Urinary bladder (tissue), 4 donors: Measurements from ENCODE around the gene KCNE3. TPM values are rescaled to one million over a fixed set of nuclear protein-coding genes. Genes with fewer than 3 reads are reported as not detected.

Source experiments
- DNase-seq: peaks from one replicate; pipeline ENCODE4 v3.0.0-alpha.2; 2015; ENCODE audit errors: extremely low spot score
- H3K27ac ChIP-seq: one replicate; pipeline ENCODE4 v1.5.1; 2013; ENCODE audit warnings: low read depth, mild to moderate bottlenecking, moderate library complexity
- H3K36me3 ChIP-seq: one replicate; pipeline ENCODE4 v1.6.1; 2013; ENCODE audit warnings: mild to moderate bottlenecking, moderate library complexity; ENCODE audit not compliant: insufficient read depth
- H3K4me1 ChIP-seq: one replicate; pipeline ENCODE4 v1.6.1; 2013; ENCODE audit warnings: mild to moderate bottlenecking, moderate library complexity; ENCODE audit not compliant: insufficient read depth
- H3K4me3 ChIP-seq: one replicate; pipeline ENCODE4 v1.5.1; 2013; ENCODE audit warnings: low read depth, low read length
- WGBS: extraction: QIAGEN DNeasy Blood & Tissue Kit; methylation state at CpG from one replicate; pipeline ENCODE4 v1.1.7; 2013; 5-methylcytosine and 5-hydroxymethylcytosine counted together
- polyA plus RNA-seq: library from polyadenylated mRNA; stranded (reverse); fragments of 200-250 nt; gene quantifications from one replicate; pipeline ENCODE4 v1.2.3, GENCODE V29; 2013
- small RNA-seq: library from RNA; depleted of rRNA; stranded (forward); fragments of <200 nt; gene quantifications from one replicate; pipeline ENCODE3, GENCODE V24; 2014
- total RNA-seq: library from RNA; depleted of rRNA; stranded (reverse); fragments of >200 nt; gene quantifications from one replicate; pipeline ENCODE4 v1.2.3, GENCODE V29; 2014
- donor health status: healthy with polysubstance abuse.
- donor health status: healthy.

The KCNE3 gene
- total and polyA plus RNA-seq, 2 donors: 5.8 to 6.8 TPM

- DNase-seq: no peak
- Histone ChIP-seq H3K4me3 (no peak overlapping the region), H3K36me3 (no peaks in the 10 kb centered on the region), H3K4me1 (no peaks in the 10 kb centered on the region), H3K27ac (no peak overlapping the region)
- 73% methylated on average over 11 of the region's 11 CpGs for WGBS
These were observed 54.5 kb downstream of the KCNE3 start for GRCh38 chr11:74412733-74413359.

- H3K27ac ChIP-seq: no peak overlapping the region
- no peaks in the 10 kb centered on the region for H3K4me1 ChIP-seq
- no peak overlapping the region for H3K4me3 ChIP-seq
- H3K36me3 ChIP-seq: no peaks in the 10 kb centered on the region
- 77% methylated on average over 2 of the region's 2 CpGs for WGBS
- DNase-seq: no peak
These were observed 55.0 kb downstream of the KCNE3 start for GRCh38 chr11:74412321-74412720.

GRCh38 chr11:74409633-74410032 is 57.7 kb downstream of the KCNE3 start:
- 96% methylated on average over 2 of the region's 2 CpGs for WGBS
- no peaks in the 10 kb centered on the region for H3K36me3 ChIP-seq
- H3K4me1 ChIP-seq: no peaks in the 10 kb centered on the region
- no peak overlapping the region for H3K4me3 ChIP-seq
- DNase-seq: no peak
- no peak overlapping the region for H3K27ac ChIP-seq

Small RNA genes lying within 50 kb of the gene (small RNA-seq; reads per million reads assigned to genes)
- not detected for gene CYCSP27

Other genes starting within 250 kb of the KCNE3 start
- gene P4HA3, start 155.9 kb downstream of the KCNE3 start, total RNA-seq: 1.0 TPM
- gene P4HA3, start 155.9 kb downstream of the KCNE3 start, polyA plus RNA-seq: 5.1 TPM
- gene PGM2L1, start 69.1 kb downstream of the KCNE3 start, total RNA-seq: 14.1 TPM
- gene PGM2L1, start 69.1 kb downstream of the KCNE3 start, polyA plus RNA-seq: 5.2 TPM
- gene LIPT2, start 26.2 kb upstream of the KCNE3 start, total RNA-seq: 2.7 TPM
- 3.3 TPM for gene LIPT2, start 26.2 kb upstream of the KCNE3 start, polyA plus RNA-seq
- gene POLD3, start 125.0 kb upstream of the KCNE3 start, total RNA-seq: 25.5 TPM
- 15.9 TPM for gene POLD3, start 125.0 kb upstream of the KCNE3 start, polyA plus RNA-seq